Effector CD4-positive, alpha-beta T cell (primary cell): ENCODE results near the gene PCDHGA9.
"Not testable (repeated sequence)": the region's sequence is repeated elsewhere in the genome, so short reads cannot be mapped to it uniquely, and the experiment has no call there.

Experiments used
- DNase-seq: peaks from one replicate; pipeline ENCODE4 v3.0.0-alpha.2; 2020

The PCDHGA9 gene

DNA sequence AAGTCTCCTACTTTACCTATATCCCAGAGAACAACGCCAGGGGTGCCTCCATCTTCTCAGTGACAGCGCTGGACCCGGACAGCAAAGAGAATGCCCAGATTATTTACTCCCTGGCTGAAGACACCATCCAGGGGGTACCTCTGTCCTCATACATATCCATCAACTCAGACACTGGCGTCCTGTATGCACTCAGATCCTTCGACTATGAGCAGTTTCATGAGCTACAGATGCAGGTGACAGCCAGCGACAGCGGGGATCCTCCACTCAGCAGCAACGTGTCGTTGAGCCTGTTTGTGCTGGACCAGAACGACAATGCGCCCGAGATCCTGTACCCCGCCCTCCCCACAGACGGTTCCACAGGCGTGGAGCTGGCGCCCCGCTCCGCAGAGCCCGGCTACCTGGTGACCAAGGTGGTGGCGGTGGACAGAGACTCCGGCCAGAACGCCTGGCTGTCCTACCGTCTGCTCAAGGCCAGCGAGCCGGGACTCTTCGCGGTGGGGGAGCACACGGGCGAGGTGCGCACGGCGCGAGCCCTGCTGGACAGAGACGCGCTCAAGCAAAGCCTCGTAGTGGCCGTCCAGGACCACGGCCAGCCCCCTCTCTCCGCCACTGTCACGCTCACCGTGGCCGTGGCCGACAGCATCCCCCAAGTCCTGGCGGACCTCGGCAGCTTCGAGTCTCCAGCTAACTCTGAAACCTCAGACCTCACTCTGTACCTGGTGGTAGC, 12.1 kb downstream of the PCDHGA9 start:
- not testable (repeated sequence) for DNase-seq

DNA sequence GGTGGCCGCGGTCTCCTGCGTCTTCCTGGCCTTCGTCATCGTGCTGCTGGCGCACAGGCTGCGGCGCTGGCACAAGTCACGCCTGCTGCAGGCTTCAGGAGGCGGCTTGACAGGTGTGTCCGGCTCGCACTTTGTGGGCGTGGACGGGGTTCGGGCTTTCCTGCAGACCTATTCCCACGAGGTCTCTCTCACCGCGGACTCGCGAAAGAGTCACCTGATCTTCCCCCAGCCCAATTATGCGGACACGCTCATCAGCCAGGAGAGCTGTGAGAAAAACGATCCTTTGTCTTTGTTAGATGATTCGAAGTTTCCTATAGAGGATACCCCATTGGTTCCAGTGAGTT, 12.7 kb downstream of the PCDHGA9 start:
- DNase-seq: not testable (repeated sequence)

DNA sequence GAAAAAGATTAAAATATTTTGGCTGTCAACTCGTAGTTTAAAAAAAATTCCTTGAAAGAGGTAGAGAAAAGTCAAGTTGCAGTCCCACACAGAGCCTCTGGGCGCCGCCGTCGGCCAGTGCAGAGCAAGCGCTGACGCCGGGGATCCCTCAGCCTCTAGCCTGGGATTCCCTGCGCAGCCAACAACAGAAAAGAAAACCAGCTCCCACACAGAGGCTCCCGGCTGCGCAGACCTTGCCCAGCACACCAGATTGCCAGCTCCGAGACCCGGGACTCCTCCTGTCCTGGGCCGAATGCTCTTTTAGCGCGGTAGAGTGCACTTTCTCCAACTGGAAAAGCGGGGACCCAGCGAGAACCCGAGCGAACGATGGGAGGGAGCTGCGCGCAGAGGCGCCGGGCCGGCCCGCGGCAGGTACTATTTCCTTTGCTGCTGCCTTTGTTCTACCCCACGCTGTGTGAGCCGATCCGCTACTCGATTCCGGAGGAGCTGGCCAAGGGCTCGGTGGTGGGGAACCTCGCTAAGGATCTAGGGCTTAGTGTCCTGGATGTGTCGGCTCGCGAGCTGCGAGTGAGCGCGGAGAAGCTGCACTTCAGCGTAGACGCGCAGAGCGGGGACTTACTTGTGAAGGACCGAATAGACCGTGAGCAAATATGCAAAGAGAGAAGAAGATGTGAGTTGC, 15.1 kb downstream of the PCDHGA9 start, which contains the start of gene PCDHGB7:
Gene PCDHGB7 (plus strand): TSS at position 184 of the 679 bp plus-strand sequence. CDS start 183 bp downstream, at position 367.
- DNase-seq: peak; percentile 13

DNA sequence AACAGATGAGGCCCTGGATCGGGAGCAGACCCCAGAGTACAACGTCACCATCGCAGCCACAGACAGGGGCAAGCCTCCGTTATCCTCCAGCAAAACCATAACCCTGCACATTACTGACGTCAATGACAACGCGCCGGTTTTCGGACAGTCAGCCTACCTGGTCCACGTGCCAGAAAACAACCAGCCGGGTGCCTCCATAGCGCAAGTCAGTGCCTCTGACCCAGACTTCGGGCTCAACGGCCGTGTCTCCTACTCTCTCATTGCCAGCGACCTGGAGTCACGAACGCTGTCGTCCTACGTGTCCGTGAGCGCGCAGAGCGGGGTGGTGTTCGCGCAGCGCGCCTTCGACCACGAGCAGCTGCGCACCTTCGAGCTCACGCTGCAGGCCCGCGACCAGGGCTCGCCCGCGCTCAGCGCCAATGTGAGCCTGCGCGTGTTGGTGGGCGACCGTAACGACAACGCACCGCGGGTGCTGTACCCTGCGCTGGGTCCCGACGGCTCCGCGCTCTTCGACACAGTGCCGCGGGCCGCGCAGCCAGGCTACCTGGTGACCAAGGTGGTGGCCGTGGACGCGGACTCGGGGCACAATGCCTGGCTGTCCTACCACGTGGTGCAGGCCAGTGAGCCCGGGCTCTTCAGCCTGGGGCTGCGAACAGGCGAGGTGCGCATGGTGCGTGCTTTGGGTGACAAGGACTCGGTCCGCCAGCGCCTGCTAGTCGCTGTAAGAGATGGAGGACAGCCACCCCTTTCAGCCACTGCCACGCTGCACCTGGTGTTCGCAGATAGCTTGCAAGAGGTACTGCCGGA, 16.7 kb downstream of the PCDHGA9 start:
- DNase-seq: no peak

DNA sequence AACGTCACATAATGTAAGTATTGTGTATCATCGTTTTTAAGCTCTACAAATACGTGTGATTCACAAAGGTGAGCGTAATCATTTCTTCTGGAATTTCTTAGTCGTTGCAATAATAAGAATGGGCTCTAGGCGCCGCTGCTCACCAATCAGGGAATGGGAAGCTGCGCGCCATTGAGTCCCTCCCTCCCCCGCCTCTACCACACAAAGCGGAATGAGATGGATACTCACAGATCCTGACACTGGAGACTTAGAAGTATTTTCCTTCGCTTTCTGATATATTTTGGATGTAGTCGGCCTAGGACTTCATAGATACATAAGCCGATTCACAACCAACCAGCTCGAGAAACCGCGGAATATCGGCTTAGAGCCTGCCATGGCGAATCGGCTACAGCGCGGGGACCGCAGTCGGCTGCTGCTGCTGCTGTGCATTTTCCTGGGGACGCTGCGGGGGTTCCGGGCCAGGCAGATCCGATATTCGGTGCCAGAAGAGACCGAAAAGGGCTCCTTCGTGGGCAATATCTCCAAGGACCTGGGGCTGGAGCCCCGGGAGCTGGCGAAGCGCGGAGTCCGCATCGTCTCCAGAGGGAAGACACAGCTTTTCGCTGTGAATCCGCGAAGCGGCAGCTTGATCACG, 18.4 kb downstream of the PCDHGA9 start, which contains the start of gene PCDHGA11:
Gene PCDHGA11 (plus strand): TSS at position 197 of the 634 bp plus-strand sequence. CDS start 177 bp downstream, at position 374.
- no peak for DNase-seq

DNA sequence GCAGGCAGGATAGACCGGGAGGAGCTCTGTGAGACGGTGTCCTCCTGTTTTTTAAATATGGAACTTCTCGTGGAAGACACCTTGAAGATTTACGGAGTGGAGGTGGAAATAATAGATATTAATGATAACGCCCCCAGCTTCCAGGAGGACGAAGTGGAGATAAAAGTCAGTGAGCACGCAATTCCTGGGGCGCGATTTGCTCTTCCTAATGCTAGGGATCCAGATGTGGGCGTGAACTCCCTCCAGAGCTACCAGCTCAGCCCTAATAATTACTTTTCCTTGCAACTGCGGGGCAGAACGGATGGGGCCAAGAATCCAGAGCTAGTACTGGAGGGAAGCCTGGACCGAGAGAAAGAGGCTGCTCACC, 18.9 kb downstream of the PCDHGA9 start:
- no peak for DNase-seq

DNA sequence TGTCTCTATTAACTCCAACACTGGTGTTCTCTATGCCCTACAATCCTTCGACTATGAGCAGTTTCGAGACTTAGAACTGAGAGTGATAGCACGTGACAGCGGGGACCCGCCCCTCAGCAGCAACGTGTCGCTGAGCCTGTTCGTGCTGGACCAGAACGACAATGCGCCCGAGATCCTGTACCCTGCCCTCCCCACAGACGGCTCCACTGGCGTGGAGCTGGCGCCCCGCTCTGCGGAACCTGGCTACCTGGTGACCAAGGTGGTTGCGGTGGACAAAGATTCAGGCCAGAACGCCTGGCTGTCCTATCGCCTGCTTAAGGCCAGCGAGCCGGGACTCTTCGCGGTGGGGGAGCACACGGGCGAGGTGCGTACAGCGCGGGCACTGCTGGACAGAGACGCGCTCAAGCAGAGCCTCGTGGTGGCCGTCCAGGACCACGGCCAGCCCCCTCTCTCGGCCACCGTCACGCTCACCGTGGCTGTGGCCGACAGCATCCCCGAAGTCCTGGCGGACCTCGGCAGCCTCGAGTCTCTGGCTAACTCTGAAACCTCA, 20.2 kb downstream of the PCDHGA9 start:
- DNase-seq: no peak

DNA sequence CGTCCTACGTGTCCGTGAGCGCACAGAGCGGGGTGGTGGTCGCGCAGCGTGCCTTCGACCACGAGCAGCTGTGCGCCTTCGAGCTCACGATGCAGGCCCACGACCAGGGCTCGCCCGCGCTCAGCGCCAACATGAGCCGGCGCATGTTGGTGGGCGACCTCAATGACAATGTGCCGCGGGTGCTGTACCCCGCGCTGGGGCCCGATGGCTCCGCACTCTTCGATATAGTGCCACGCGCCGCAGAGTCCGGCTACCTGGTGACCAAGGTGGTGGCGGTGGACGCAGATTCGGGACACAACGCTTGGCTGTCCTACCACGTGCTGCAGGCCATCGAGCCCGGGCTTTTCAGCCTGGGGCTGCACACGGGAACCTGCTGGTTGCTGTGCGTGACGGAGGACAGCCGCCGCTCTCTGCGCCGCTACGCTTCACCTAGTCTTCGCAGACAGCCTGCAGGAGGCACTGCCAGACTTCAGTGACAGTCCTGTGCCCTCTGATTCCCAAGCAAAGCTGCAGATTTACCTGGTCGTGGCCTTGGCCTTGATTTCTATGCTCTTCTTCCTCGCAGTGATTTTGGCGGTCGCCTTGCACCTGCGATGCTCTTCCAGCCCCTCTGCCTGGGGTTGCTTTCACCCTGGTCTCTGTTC, 25.3 kb downstream of the PCDHGA9 start:
- DNase-seq: no peak

DNA sequence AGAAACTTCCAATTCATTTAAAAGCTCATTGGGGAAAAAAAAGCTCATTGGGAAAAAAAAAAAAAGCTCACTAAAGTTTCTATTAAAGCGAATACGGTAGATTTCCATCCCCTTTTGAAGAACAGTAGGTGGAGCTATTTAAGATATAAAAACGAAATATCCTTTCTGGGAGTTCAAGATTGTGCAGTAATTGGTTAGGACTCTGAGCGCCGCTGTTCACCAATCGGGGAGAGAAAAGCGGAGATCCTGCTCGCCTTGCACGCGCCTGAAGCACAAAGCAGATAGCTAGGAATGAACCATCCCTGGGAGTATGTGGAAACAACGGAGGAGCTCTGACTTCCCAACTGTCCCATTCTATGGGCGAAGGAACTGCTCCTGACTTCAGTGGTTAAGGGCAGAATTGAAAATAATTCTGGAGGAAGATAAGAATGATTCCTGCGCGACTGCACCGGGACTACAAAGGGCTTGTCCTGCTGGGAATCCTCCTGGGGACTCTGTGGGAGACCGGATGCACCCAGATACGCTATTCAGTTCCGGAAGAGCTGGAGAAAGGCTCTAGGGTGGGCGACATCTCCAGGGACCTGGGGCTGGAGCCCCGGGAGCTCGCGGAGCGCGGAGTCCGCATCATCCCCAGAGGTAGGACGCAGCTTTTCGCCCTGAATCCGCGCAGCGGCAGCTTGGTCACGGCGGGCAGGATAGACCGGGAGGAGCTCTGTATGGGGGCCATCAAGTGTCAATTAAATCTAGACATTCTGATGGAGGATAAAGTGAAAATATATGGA, 27.9 kb downstream of the PCDHGA9 start, which contains the start of gene PCDHGA12:
Gene PCDHGA12 (plus strand): TSS at position 176 of the 782 bp plus-strand sequence. CDS start 253 bp downstream, at position 429.
- DNase-seq: no peak

DNA sequence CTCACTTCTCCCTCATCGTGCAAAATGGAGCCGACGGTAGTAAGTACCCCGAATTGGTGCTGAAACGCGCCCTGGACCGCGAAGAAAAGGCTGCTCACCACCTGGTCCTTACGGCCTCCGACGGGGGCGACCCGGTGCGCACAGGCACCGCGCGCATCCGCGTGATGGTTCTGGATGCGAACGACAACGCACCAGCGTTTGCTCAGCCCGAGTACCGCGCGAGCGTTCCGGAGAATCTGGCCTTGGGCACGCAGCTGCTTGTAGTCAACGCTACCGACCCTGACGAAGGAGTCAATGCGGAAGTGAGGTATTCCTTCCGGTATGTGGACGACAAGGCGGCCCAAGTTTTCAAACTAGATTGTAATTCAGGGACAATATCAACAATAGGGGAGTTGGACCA, 28.7 kb downstream of the PCDHGA9 start:
- DNase-seq: no peak

DNA sequence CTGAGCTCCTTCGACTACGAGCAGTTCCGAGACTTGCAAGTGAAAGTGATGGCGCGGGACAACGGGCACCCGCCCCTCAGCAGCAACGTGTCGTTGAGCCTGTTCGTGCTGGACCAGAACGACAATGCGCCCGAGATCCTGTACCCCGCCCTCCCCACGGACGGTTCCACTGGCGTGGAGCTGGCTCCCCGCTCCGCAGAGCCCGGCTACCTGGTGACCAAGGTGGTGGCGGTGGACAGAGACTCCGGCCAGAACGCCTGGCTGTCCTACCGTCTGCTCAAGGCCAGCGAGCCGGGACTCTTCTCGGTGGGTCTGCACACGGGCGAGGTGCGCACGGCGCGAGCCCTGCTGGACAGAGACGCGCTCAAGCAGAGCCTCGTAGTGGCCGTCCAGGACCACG, 29.7 kb downstream of the PCDHGA9 start:
- not testable (repeated sequence) for DNase-seq

DNA sequence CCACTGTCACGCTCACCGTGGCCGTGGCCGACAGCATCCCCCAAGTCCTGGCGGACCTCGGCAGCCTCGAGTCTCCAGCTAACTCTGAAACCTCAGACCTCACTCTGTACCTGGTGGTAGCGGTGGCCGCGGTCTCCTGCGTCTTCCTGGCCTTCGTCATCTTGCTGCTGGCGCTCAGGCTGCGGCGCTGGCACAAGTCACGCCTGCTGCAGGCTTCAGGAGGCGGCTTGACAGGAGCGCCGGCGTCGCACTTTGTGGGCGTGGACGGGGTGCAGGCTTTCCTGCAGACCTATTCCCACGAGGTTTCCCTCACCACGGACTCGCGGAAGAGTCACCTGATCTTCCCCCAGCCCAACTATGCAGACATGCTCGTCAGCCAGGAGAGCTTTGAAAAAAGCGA, 30.1 kb downstream of the PCDHGA9 start:
- DNase-seq: not testable (repeated sequence)

DNA sequence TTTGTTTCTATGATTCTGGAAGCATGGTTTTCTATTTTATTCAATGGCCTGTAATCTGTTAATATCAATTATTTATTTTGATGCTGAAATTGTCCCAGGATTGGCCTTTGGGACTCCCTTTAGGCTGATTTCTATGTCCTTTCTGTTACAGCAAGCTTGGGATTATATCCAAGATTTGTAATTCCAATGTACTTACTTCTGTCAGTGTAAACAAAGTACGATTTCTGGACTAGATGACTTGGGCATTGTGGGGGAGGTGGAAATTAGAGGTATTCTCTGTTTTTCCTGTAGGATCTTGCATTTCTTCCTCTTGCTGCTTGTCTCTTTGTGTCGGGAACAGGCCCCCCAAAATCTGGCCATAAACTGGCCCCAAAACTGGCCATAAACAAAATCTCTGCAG, 31.4 kb downstream of the PCDHGA9 start:
- DNase-seq: no peak

DNA sequence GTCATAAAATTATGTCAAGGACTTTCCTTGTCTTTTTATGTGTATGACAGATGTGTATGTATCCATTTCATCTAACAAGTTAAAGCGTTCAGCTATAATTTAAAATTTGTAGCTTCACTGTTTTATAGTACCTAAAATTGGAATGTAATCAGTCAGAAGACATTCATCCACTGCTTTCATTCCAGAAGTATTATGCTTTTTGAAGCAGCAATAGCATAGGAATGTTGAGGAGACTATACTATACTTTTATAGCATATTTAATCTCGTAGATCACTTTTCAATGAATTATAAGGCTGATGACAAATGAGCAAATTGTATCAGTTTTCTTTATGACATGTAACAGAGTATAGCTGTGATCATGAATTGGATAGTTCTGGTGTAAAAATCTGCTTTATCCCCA, 34.6 kb downstream of the PCDHGA9 start:
- DNase-seq: no peak

DNA sequence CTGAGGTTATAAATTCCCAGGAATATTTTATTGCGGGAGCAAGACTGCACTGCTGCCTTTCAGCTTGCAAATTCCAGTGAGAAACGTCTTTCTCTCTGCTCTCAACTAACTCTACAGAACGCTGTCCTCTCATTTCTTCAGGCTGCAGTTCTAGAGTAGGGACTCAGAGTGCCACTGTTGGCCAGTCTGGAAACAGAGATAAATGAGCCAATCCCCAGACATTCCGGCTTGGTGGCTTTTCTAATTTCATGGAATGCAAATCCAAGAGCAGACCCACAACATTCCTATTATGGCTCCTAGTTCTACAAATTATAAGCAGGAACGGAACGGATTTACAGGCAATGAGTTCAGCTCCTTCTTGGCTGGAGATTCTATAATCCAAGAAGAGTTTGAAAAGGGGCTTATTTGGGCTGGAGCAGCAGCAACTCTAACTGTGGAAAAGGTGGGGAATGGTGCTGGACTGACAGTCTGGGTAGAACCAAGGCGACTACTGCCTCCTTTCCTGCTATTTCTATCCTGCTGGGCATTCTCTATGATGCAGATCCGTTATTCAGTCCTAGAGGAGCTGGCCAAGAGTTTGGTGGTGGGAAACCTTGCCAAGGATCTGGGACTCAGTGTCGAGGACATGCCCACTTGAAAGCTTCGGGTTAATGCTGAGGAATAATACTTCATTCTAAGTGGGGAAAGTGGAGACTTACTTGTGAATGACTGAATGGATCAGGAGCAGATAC, 37.0 kb downstream of the PCDHGA9 start:
- DNase-seq: no peak

DNA sequence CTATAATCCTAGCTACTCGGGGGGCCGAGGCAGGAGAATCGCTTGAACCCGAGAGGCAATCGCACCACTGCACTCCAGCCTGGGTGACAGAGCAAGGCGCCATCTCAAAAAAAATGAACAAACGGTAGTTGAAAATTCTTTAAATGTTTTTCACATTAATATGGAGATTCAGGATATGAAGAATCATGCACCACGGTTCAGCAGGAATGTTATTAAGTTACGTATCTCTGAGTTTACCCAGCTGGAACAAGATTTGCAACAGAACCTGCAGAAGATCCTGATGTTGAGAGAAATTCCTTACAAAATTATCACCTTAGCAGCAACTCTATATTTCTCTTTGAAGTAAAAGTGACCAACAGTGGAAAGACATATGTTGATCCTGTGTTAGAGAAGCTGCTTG, 37.8 kb downstream of the PCDHGA9 start:
- DNase-seq: no peak

DNA sequence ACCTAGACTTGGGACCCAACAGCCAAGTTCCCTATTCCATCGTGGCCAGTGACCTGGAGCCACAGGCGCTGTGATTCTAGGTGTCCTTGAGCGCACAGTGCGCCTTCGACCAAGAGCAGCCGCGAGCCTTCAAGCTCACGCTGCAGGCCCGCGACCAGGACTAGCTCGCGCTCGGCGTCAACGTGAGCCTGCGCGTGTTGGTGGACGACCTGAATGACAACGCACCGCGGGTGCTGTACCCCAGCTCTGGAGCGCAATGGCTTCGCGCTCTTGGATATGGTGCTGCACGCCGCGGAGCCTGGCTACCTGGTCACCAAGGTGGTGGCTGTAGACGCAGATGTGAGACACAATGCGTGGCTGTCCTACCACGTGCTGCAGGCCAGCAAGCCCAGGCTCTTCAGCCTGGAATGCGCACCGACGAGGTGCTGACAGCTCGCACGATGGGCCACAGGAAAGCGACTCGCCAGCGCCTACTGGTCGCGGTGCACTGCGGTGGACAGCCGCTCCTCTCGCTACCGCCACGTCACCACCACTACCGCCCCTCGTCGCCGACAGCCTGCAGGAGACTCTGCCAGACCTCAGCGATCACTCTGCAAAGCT, 39.1 kb downstream of the PCDHGA9 start:
- DNase-seq: no peak
